ENCODE measurements around the gene KRTAP4-3. TPM values are rescaled to one million over a fixed set of nuclear protein-coding genes. Genes with fewer than 3 reads are reported as not detected.

The KRTAP4-3 gene
- not detected in 2 replicates for total RNA-seq (2021)
- long read RNA-seq = 0 reads

- Mint-ChIP-seq H3K27ac (no peak within 1 kb of the TSS; a peak in 1 of 7 replicates), H3K4me3 (no peak within 1 kb of the TSS), H3K27me3 (ENCODE audit: low read depth) (no peaks in the 10 kb centered on the region; the same call in 1 of the 2 replicates), H3K4me1 (no peaks in the 10 kb centered on the region), H3K36me3 (ENCODE audit: insufficient read depth in 1 of 3, low read depth in 3 of 3) (no peaks in the 10 kb centered on the region), H3K9me3 (no peaks in the 10 kb centered on the region; a peak in 1 of 5 replicates)
- Histone ChIP-seq H3K56ac (ENCODE audit: insufficient read length, low read depth, low read length) (no peak within 1 kb of the TSS), H3K4me1 (ENCODE audit: insufficient read depth, low read length) (no peaks in the 10 kb centered on the region), H4K20me1 (ENCODE audit: control insufficient read depth, insufficient read depth, insufficient read length) (no peaks in the 10 kb centered on the region), H3K23me2 (ENCODE audit: insufficient read length, low read depth, low read length, poor library complexity, severe bottlenecking) (no peaks in the 10 kb centered on the region), H2AFZ (ENCODE audit: low read length) (no peak within 1 kb of the TSS), H3K4me2 (ENCODE audit: insufficient read depth, insufficient read length, low read length) (no peak within 1 kb of the TSS), H3K9me3 (ENCODE audit: control insufficient read depth, low read depth, low read length) (no peaks in the 10 kb centered on the region), H4K5ac (ENCODE audit: insufficient read length, low read depth, low read length) (no peak within 1 kb of the TSS), H2AK5ac (ENCODE audit: insufficient read length, low read length) (no peak within 1 kb of the TSS), H2BK12ac (ENCODE audit: insufficient read length, low read depth, low read length) (no peak within 1 kb of the TSS), H4K91ac (ENCODE audit: insufficient read length, low read depth, low read length) (no peak within 1 kb of the TSS), H3T11ph (ENCODE audit: low read length) (no peak within 1 kb of the TSS), H3K79me2 (ENCODE audit: insufficient read depth, low read length) (no peaks in the 10 kb centered on the region), H2BK15ac (ENCODE audit: low read depth, low read length) (no peak within 1 kb of the TSS), H3K79me1 (ENCODE audit: insufficient read depth, low read depth, low read length, poor library complexity, severe bottlenecking) (no peaks in the 10 kb centered on the region), H3K9ac (ENCODE audit: extremely low read depth, insufficient read length, low read length) (no peak within 1 kb of the TSS), H2BK120ac (ENCODE audit: low read depth, low read length, poor library complexity, severe bottlenecking) (no peak within 1 kb of the TSS), H3K27me3 (ENCODE audit: insufficient read depth, low read length) (no peaks in the 10 kb centered on the region), H2BK5ac (ENCODE audit: insufficient read length, low read length) (no peak within 1 kb of the TSS), H3K18ac (ENCODE audit: insufficient read length, low read depth, low read length) (no peak within 1 kb of the TSS), H3K4ac (ENCODE audit: low read depth, low read length) (no peak within 1 kb of the TSS), H3K27ac (ENCODE audit: insufficient read length, low read depth, low read length) (no peak within 1 kb of the TSS), H2BK20ac (ENCODE audit: low read depth, low read length, poor library complexity, severe bottlenecking) (no peak within 1 kb of the TSS), H4K8ac (replicated peaks; ENCODE audit: insufficient read length, low read depth, low read length) (no peak within 1 kb of the TSS), H3K23ac (ENCODE audit: insufficient read length, low read depth, low read length) (no peak within 1 kb of the TSS), H3K14ac (ENCODE audit: insufficient read depth, low read length) (no peak within 1 kb of the TSS)
- TF ChIP-seq CTCF (conservative IDR thresholded peaks at IDR 0.05) = no peak
- WGBS (ENCODE audit: extremely low coverage, insufficient read length, low lambda C conversion rate) = no CpG with 5 or more reads among the region's 1 CpG
- no peak for DNase-seq
Observed at GRCh38 chr17:41168121-41168520, at the start of gene KRTAP4-3. TSS of gene KRTAP4-3 (minus strand) at chr17:41168221. CDS start at chr17:41168172, 49 bp downstream.
